H1 (cell line): Measurements from ENCODE around the gene ABHD16B.

Experiments used
- EZH2 ChIP-seq: fragments of 200-600 bp; sonication (generic); IDR thresholded peaks from 2 replicates; pipeline ENCODE4 v1.7.1; 2012; ENCODE audit warnings: low read depth, mild to moderate bottlenecking, moderate library complexity, low read length, inconsistent platforms; ENCODE audit not compliant: severe bottlenecking
- HDAC2 ChIP-seq, 2 experiments: fragments of 300-600 bp in 1 of 2; sonication (generic) in 1 of 2; IDR thresholded peaks; 2 replicates each; pipeline ENCODE4 v1.6.1; 2011 to 2012; ENCODE audit warnings: low read depth in 2 of 2, low read length in 2 of 2, mild to moderate bottlenecking in 2 of 2, moderate library complexity in 2 of 2, borderline replicate concordance in 1 of 2, inconsistent platforms in 1 of 2
- POLR2A ChIP-seq, 2 experiments: IDR thresholded peaks; 1 replicate in 1 of 2; 2 replicates in 1 of 2; pipeline ENCODE4 v1.6.1; 2011; ENCODE audit warnings: low read depth in 2 of 2, low read length in 2 of 2, mild to moderate bottlenecking in 2 of 2; ENCODE audit errors: control extremely low read depth in 1 of 2
- RAD21 ChIP-seq, 2 experiments: IDR thresholded peaks in 1 of 2; conservative IDR thresholded peaks in 1 of 2; 2 replicates each; pipeline ENCODE4 v1.6.1; 2011; ENCODE audit warnings: low read depth in 2 of 2, low read length in 2 of 2, improper control_type of control experiment in 1 of 2, inconsistent platforms in 1 of 2, mild to moderate bottlenecking in 1 of 2, moderate library complexity in 1 of 2
- YY1 ChIP-seq: IDR thresholded peaks from 2 replicates; pipeline ENCODE4 v1.6.1; 2011; ENCODE audit warnings: low read depth, mild to moderate bottlenecking, low read length
- TF ChIP-seq, protein P1 (sequence below), 3 experiments: IDR thresholded peaks; 1 replicate in 2 of 3; 2 replicates in 1 of 3; pipeline versions ENCODE4 v1.5.1 to v1.6.1; 2011; ENCODE audit warnings: low read length in 3 of 3, mild to moderate bottlenecking in 3 of 3, inconsistent platforms in 2 of 3, low read depth in 1 of 3, moderate library complexity in 1 of 3; ENCODE audit not compliant: insufficient read depth in 1 of 3; ENCODE audit errors: control extremely low read depth in 1 of 3

- TF ChIP-seq, protein P1, sequence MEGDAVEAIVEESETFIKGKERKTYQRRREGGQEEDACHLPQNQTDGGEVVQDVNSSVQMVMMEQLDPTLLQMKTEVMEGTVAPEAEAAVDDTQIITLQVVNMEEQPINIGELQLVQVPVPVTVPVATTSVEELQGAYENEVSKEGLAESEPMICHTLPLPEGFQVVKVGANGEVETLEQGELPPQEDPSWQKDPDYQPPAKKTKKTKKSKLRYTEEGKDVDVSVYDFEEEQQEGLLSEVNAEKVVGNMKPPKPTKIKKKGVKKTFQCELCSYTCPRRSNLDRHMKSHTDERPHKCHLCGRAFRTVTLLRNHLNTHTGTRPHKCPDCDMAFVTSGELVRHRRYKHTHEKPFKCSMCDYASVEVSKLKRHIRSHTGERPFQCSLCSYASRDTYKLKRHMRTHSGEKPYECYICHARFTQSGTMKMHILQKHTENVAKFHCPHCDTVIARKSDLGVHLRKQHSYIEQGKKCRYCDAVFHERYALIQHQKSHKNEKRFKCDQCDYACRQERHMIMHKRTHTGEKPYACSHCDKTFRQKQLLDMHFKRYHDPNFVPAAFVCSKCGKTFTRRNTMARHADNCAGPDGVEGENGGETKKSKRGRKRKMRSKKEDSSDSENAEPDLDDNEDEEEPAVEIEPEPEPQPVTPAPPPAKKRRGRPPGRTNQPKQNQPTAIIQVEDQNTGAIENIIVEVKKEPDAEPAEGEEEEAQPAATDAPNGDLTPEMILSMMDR (IDR thresholded peaks at IDR 0.05; ENCODE audit: control extremely low read depth in 1 of 3, insufficient read depth in 1 of 3, low read depth in 1 of 3, low read length in 3 of 3) = no peak
- TF ChIP-seq POLR2A (IDR thresholded peaks at IDR 0.05; ENCODE audit: control extremely low read depth in 1 of 2, low read depth in 2 of 2, low read length in 2 of 2) (no peak), YY1 (no peak), EZH2 (no peak), HDAC2 (IDR thresholded peaks at IDR 0.05; ENCODE audit: borderline replicate concordance in 1 of 2, low read depth in 2 of 2, low read length in 2 of 2) (no peak), RAD21 (IDR thresholded peaks at IDR 0.05 in 1 of 2, conservative IDR thresholded peaks at IDR 0.05 in 1 of 2; ENCODE audit: low read depth in 2 of 2, low read length in 2 of 2) (no peak)
These were observed 19.0 kb upstream of the ABHD16B start for GRCh38 chr20:63842258-63842657.
